HG03378 (cell line): Measurements from ENCODE around the gene PDK1.
"Not testable (repeated sequence)": the region's sequence is repeated elsewhere in the genome, so short reads cannot be mapped to it uniquely, and the experiment has no call there.

ENCODE experiments used
- ATAC-seq: cut with Tn5 transposase; IDR thresholded peaks from one replicate; pipeline ENCODE4 v1.9.1; 2021; ENCODE audit warnings: mild to moderate bottlenecking, moderate library complexity; ENCODE audit not compliant: unreplicated experiment

PDK1 gene

GRCh38 chr2:172555522-172556283 lies at the start of gene PDK1:
PDK1 (plus strand) TSS chr2:172556090; CDS start chr2:172556151, 61 bp downstream.
- ATAC-seq: peak; percentile 62

- ATAC-seq: no peak
Measured at GRCh38 chr2:172507199-172507598, 48.7 kb upstream of the PDK1 start.

- no peak for ATAC-seq
Measured at GRCh38 chr2:172510088-172510487, 45.8 kb upstream of the PDK1 start.

- no peak for ATAC-seq
Measured at GRCh38 chr2:172510548-172510947, 45.3 kb upstream of the PDK1 start.

GRCh38 chr2:172512810-172513523 lies 42.9 kb upstream of the PDK1 start:
- ATAC-seq: no peak

GRCh38 chr2:172513524-172513900 lies 42.4 kb upstream of the PDK1 start:
- ATAC-seq: no peak

GRCh38 chr2:172513935-172514586 lies 41.8 kb upstream of the PDK1 start:
- ATAC-seq: no peak

- ATAC-seq: no peak
Measured at GRCh38 chr2:172516299-172516698, 39.6 kb upstream of the PDK1 start.

GRCh38 chr2:172518995-172519394 lies 36.9 kb upstream of the PDK1 start:
- no peak for ATAC-seq

GRCh38 chr2:172525601-172526000 lies 30.3 kb upstream of the PDK1 start:
- ATAC-seq: no peak

GRCh38 chr2:172531309-172531708 lies 24.6 kb upstream of the PDK1 start:
- ATAC-seq: no peak

- not testable (repeated sequence) for ATAC-seq
Measured at GRCh38 chr2:172532461-172532860, 23.4 kb upstream of the PDK1 start.

GRCh38 chr2:172533687-172534086 lies 22.2 kb upstream of the PDK1 start:
- no peak for ATAC-seq

- no peak for ATAC-seq
Measured at GRCh38 chr2:172535119-172535518, 20.8 kb upstream of the PDK1 start.

- ATAC-seq: not testable (repeated sequence)
Measured at GRCh38 chr2:172537851-172538250, 18.0 kb upstream of the PDK1 start.

- no peak for ATAC-seq
Measured at GRCh38 chr2:172539767-172540166, 16.1 kb upstream of the PDK1 start.

- no peak for ATAC-seq
Measured at GRCh38 chr2:172540421-172540820, 15.5 kb upstream of the PDK1 start.

GRCh38 chr2:172545408-172546075 lies 10.3 kb upstream of the PDK1 start:
- no peak for ATAC-seq

- no peak for ATAC-seq
Measured at GRCh38 chr2:172549131-172549530, 6.8 kb upstream of the PDK1 start.

GRCh38 chr2:172549802-172550201 lies 6.1 kb upstream of the PDK1 start:
- ATAC-seq: not testable (repeated sequence)

GRCh38 chr2:172550419-172550818 lies 5.5 kb upstream of the PDK1 start:
- ATAC-seq: no peak
